ENCODE data around the gene FRS2.

Gene FRS2

DNA sequence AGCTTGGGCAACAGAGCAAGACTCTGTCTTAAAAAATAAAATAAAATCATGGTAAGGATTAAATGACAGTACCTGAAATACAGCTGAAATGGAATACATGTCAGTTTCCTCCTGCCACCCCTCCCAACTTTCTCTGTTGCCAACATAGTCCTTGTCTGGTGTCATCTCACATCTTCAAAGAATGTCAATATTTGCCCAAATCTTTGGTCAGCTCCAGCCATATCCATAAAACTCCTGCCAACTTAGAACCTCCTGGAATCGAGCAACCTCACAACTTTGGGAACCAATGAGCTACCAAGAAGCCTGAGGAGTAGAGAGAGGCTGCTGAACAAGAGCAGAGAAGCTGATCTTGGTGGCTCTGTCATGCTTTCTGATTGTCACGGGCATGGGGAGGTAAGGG lies 151.4 kb downstream of the FRS2 start:
- DNase-seq = no peak
- no peaks in the 10 kb centered on the region for H3K36me3 Mint-ChIP-seq (ENCODE audit: low read depth)
- H3K4me3 Mint-ChIP-seq = no peak overlapping the region
- peaks cover 22% of the 10 kb centered on the region for H3K27me3 Mint-ChIP-seq (ENCODE audit: low read depth, poor library complexity)
- no peaks in the 10 kb centered on the region for H3K4me1 Mint-ChIP-seq
- TF ChIP-seq, protein P1, sequence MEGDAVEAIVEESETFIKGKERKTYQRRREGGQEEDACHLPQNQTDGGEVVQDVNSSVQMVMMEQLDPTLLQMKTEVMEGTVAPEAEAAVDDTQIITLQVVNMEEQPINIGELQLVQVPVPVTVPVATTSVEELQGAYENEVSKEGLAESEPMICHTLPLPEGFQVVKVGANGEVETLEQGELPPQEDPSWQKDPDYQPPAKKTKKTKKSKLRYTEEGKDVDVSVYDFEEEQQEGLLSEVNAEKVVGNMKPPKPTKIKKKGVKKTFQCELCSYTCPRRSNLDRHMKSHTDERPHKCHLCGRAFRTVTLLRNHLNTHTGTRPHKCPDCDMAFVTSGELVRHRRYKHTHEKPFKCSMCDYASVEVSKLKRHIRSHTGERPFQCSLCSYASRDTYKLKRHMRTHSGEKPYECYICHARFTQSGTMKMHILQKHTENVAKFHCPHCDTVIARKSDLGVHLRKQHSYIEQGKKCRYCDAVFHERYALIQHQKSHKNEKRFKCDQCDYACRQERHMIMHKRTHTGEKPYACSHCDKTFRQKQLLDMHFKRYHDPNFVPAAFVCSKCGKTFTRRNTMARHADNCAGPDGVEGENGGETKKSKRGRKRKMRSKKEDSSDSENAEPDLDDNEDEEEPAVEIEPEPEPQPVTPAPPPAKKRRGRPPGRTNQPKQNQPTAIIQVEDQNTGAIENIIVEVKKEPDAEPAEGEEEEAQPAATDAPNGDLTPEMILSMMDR (IDR thresholded peaks at IDR 0.05) = no peak
- H3K27ac Mint-ChIP-seq = no peak overlapping the region
- no peaks in the 10 kb centered on the region for H3K9me3 Mint-ChIP-seq

GRCh38 chr12:69623970-69624369 lies 153.8 kb downstream of the FRS2 start:
- no peaks in the 10 kb centered on the region for H3K9me3 Mint-ChIP-seq
- no peak for DNase-seq
- H3K4me1 Mint-ChIP-seq = no peaks in the 10 kb centered on the region
- peaks cover 19% of the 10 kb centered on the region for H3K27me3 Mint-ChIP-seq (ENCODE audit: low read depth, poor library complexity)
- TF ChIP-seq, protein P1 (IDR thresholded peaks at IDR 0.05) = no peak
- H3K4me3 Mint-ChIP-seq = no peak overlapping the region
- H3K36me3 Mint-ChIP-seq (ENCODE audit: low read depth) = no peaks in the 10 kb centered on the region
- H3K27ac Mint-ChIP-seq = no peak overlapping the region

DNA sequence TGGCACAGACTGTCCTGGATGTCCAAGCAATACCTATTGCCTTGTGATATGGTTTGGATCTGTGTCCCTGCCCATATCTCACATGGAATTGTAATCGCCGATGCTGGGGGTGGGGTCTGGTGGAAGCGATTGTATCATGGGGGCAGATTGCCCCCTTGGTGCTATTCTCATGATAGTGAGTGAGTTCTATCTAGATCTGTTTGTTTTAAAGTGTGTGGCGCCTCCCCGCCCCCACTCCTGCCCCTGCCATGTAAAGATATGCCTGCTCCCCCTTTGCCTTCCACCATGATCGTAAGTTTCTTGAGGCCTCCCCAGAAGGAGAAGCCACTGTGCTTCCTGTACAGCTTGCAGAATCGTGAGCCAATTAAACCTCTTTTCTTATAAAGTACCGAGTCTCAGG lies 157.3 kb downstream of the FRS2 start:
- TF ChIP-seq, protein P1 (IDR thresholded peaks at IDR 0.05) = no peak

More for the DNA sequence above, 157.3 kb downstream of the FRS2 start:
- no peaks in the 10 kb centered on the region for H3K9me3 Mint-ChIP-seq
- no peak overlapping the region for H3K4me3 Mint-ChIP-seq
- H3K36me3 Mint-ChIP-seq (ENCODE audit: low read depth) = no peaks in the 10 kb centered on the region
- H3K27me3 Mint-ChIP-seq (ENCODE audit: low read depth, poor library complexity) = peaks cover 12% of the 10 kb centered on the region
- H3K4me1 Mint-ChIP-seq = no peaks in the 10 kb centered on the region
- H3K27ac Mint-ChIP-seq = no peak overlapping the region
- DNase-seq = no peak
